Smooth muscle cell (in vitro differentiated cells): ENCODE results near the gene SULT2B1. TPM values are rescaled to one million over a fixed set of nuclear protein-coding genes. Genes with fewer than 3 reads are reported as not detected.

Experiments used
- DNase-seq: peaks from one replicate; lab custom pipeline; 2025; ENCODE audit not compliant: unreplicated experiment; lab: John Stamatoyannopoulos, UW
- H2AFZ ChIP-seq: fragments of 200-600 bp; sonication (generic); 2 replicates; pipeline ENCODE4 v1.6.0; 2016; ENCODE audit warnings: antibody characterized with exemption, low read depth, mild to moderate bottlenecking
- H3F3A ChIP-seq: fragments of 200-600 bp; sonication (generic); 2 replicates; pipeline ENCODE4 v1.6.0; 2017; ENCODE audit warnings: antibody characterized with exemption, low read depth
- H3K27ac ChIP-seq: fragments of 200-600 bp; sonication (generic); 2 replicates; pipeline ENCODE4 v1.5.1; 2016; ENCODE audit warnings: low read depth, mild to moderate bottlenecking
- H3K27me3 ChIP-seq: fragments of 200-600 bp; sonication (generic); 2 replicates; pipeline ENCODE4 v1.6.1; 2016; ENCODE audit warnings: low read depth, mild to moderate bottlenecking
- H3K36me3 ChIP-seq: fragments of 200-600 bp; sonication (generic); 2 replicates; pipeline ENCODE4 v1.5.1; 2016; ENCODE audit warnings: low read depth
- H3K4me1 ChIP-seq: fragments of 200-600 bp; sonication (generic); 2 replicates; pipeline ENCODE4 v1.5.1; 2016; ENCODE audit warnings: low read depth
- H3K4me2 ChIP-seq: fragments of 200-600 bp; sonication (generic); 2 replicates; pipeline ENCODE4 v1.6.0; 2016; ENCODE audit warnings: mild to moderate bottlenecking
- H3K4me3 ChIP-seq: fragments of 200-600 bp; sonication (generic); 2 replicates; pipeline ENCODE4 v1.5.1; 2016; ENCODE audit warnings: mild to moderate bottlenecking
- H3K79me2 ChIP-seq: fragments of 200-600 bp; sonication (generic); 2 replicates; pipeline ENCODE4 v1.6.0; 2016; ENCODE audit warnings: low read depth, mild to moderate bottlenecking
- H3K9ac ChIP-seq: fragments of 200-600 bp; sonication (generic); 2 replicates; pipeline ENCODE4 v1.6.0; 2016; ENCODE audit warnings: low read depth
- H3K9me3 ChIP-seq: fragments of 200-600 bp; sonication (generic); replicated peaks from 2 replicates; pipeline ENCODE4 v1.5.1; 2016; ENCODE audit warnings: low read depth
- H4K20me1 ChIP-seq: fragments of 200-600 bp; sonication (generic); 2 replicates; pipeline ENCODE4 v1.6.0; 2016; ENCODE audit warnings: low read depth
- WGBS: methylation state at CpG from one replicate; pipeline ENCODE4 v1.1.7; 2016; ENCODE audit warnings: low lambda C conversion rate; 5-methylcytosine and 5-hydroxymethylcytosine counted together
- polyA plus RNA-seq: library from polyadenylated mRNA; unstranded; fragments of >200 nt; fragmentation: Nextera tagmentation; extraction: Ambion mirVana; gene quantifications from 2 replicates; pipeline ENCODE4 v1.2.1, GENCODE V29; 2016
- total RNA-seq: library from RNA; depleted of rRNA; stranded (reverse); fragments of >200 nt; gene quantifications from 2 replicates; pipeline ENCODE4 v1.2.3, GENCODE V29; 2014
- TF ChIP-seq, protein P1 (sequence below): fragments of 200-600 bp; sonication (generic); IDR thresholded peaks from 2 replicates; pipeline ENCODE4 v1.5.1; 2017; ENCODE audit warnings: borderline replicate concordance, mild to moderate bottlenecking, antibody characterized with exemption; ENCODE audit not compliant: insufficient read depth, poor library complexity, severe bottlenecking

Gene SULT2B1
- total and polyA plus RNA-seq, 2 experiments from 2014 or later: 1.7 to 2.3 TPM

DNA sequence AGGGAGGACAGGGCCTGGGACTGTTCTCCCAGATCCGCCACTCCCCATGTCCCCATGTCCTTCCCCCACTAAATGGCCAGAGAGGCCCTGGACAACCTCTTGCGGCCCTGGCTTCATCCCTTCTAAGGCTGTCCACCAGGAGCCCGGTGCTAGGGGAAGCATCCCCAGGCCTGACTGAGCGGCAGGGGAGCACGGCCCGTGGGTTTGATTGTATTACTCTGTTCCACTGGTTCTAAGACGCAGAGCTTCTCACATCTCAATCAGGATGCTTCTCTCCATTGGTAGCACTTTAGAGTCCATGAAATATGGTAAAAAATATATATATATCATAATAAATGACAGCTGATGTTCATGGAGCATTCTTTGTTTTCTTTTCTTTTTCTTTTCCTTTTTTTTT is 55.4 kb downstream of the SULT2B1 start:
- no peak overlapping the region for H2AFZ ChIP-seq
- H3K27ac ChIP-seq: no peak overlapping the region
- no peaks in the 10 kb centered on the region for H4K20me1 ChIP-seq
- no peaks in the 10 kb centered on the region for H3K36me3 ChIP-seq
- H3K79me2 ChIP-seq: no peaks in the 10 kb centered on the region
- no peak overlapping the region for H3K4me2 ChIP-seq
- 94% methylated on average over 7 of the region's 7 CpGs for WGBS
- TF ChIP-seq, protein P1, sequence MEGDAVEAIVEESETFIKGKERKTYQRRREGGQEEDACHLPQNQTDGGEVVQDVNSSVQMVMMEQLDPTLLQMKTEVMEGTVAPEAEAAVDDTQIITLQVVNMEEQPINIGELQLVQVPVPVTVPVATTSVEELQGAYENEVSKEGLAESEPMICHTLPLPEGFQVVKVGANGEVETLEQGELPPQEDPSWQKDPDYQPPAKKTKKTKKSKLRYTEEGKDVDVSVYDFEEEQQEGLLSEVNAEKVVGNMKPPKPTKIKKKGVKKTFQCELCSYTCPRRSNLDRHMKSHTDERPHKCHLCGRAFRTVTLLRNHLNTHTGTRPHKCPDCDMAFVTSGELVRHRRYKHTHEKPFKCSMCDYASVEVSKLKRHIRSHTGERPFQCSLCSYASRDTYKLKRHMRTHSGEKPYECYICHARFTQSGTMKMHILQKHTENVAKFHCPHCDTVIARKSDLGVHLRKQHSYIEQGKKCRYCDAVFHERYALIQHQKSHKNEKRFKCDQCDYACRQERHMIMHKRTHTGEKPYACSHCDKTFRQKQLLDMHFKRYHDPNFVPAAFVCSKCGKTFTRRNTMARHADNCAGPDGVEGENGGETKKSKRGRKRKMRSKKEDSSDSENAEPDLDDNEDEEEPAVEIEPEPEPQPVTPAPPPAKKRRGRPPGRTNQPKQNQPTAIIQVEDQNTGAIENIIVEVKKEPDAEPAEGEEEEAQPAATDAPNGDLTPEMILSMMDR: no peak
- H3K9me3 ChIP-seq: no peaks in the 10 kb centered on the region
- H3K9ac ChIP-seq: no peak overlapping the region
- no peak overlapping the region for H3K4me3 ChIP-seq
- H3K4me1 ChIP-seq: no peaks in the 10 kb centered on the region
- H3K27me3 ChIP-seq: no peaks in the 10 kb centered on the region
- H3F3A ChIP-seq: no peaks in the 10 kb centered on the region
- no peak for DNase-seq

DNA sequence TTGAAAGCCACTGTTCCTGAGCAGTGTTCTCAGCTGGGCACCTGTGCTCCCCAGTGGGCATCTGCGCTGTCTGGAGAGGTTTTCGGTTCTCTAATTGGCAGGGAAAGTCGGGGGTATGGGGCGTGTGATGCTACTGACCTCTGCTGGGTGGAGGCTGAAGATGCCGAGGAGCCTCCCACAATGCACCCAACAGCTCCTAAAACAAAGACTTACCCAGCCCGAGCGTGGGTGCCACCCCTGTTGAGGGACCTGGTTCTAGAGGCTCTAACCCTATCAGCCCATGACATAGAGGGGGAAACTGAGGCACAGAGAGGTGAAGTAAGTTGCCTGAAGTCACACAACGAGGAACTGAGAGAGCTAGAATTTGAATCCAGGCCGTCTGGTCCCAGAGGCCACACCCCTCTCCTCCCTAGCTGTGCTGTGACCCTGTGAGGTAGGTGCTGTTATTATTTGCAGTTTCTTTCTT is 56.9 kb downstream of the SULT2B1 start:
- Histone ChIP-seq H2AFZ (no peak overlapping the region), H3K4me2 (no peak overlapping the region), H4K20me1 (no peaks in the 10 kb centered on the region), H3K27me3 (no peaks in the 10 kb centered on the region), H3K9ac (no peak overlapping the region), H3K4me3 (no peak overlapping the region), H3K9me3 (no peaks in the 10 kb centered on the region), H3K79me2 (no peaks in the 10 kb centered on the region), H3K36me3 (no peaks in the 10 kb centered on the region), H3F3A (no peaks in the 10 kb centered on the region), H3K27ac (no peak overlapping the region), H3K4me1 (no peaks in the 10 kb centered on the region)
- TF ChIP-seq, protein P1: peak; percentile 24
- 58% methylated on average over 9 of the region's 9 CpGs for WGBS
- DNase-seq: no peak

DNA sequence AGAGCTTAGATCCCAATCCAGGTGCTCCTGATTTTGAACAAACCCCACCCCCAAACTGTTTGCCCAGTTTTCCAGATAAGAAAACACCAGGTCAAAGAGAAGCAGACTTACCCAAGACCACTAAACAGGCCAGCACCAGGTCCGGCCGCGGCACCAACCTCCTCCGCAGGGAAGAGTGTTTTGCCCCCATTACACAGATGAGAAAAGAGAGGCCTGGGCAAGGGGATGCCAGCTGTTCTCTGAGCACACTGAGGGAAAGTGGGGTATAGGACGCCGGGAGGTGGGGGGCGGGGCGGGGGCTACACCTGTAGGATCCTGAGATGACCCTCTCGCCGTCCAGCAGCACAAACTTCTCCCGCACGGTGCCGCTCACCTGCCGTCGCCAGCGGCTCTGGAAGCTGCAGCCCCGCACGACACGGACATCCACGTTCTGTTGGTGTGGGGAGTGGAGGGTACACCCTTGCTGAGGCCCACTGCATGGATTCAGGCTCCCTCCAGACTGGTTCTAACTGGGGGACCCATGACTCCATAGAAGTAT is 57.7 kb downstream of the SULT2B1 start:
- no peak for DNase-seq
- no peak overlapping the region for H2AFZ ChIP-seq
- 91% methylated on average over 12 of the region's 20 CpGs for WGBS
- H3K27ac ChIP-seq: no peak overlapping the region
- peaks cover under 1% of the 10 kb centered on the region for H4K20me1 ChIP-seq
- H3F3A ChIP-seq: no peaks in the 10 kb centered on the region
- H3K4me1 ChIP-seq: no peaks in the 10 kb centered on the region
- H3K27me3 ChIP-seq: no peaks in the 10 kb centered on the region
- no peak overlapping the region for H3K4me2 ChIP-seq
- no peak overlapping the region for H3K4me3 ChIP-seq
- TF ChIP-seq, protein P1: no peak
- no peaks in the 10 kb centered on the region for H3K79me2 ChIP-seq
- no peak overlapping the region for H3K9ac ChIP-seq
- no peaks in the 10 kb centered on the region for H3K36me3 ChIP-seq
- H3K9me3 ChIP-seq: no peaks in the 10 kb centered on the region

DNA sequence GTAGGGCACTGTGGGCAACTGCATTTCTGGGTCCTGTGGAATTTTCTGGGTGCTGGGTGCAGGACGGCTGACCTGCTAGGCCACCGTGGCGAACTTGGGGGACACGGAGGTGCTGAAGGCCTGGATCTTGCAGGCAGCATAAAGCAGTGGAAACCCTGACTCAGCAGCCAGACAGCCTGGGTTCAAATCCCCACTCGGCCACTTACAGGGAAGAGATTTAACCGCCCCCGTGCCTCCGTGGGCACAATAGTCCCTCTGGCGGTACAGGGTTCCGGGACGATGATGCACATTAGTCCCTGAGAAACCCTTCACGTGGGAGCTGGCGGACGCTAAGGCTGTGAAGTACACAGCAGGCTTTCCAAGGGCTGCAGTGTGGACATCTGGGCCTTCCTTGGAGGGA is 59.9 kb downstream of the SULT2B1 start:
- Histone ChIP-seq H3K79me2 (peaks cover 7% of the 10 kb centered on the region), H3K27ac (no peak overlapping the region), H4K20me1 (peaks cover 23% of the 10 kb centered on the region), H3K4me1 (peaks cover 10% of the 10 kb centered on the region), H3K4me3 (no peak overlapping the region), H3K9me3 (no peaks in the 10 kb centered on the region), H2AFZ (no peak overlapping the region), H3K4me2 (no peak overlapping the region), H3K27me3 (no peaks in the 10 kb centered on the region), H3K9ac (no peak overlapping the region), H3F3A (peaks cover 14% of the 10 kb centered on the region), H3K36me3 (peaks cover 3% of the 10 kb centered on the region)
- no peak for DNase-seq
- TF ChIP-seq, protein P1: no peak
- WGBS: 84% methylated on average over 14 of the region's 14 CpGs
